Liver (tissue), 2 donors: Measurements from ENCODE around the gene PDE3A.

ENCODE experiments used
- CTCF ChIP-seq: fragments of 150-350 bp; IDR thresholded peaks from 2 replicates; pipeline ENCODE4 v1.5.1; 2017; ENCODE audit warnings: improper control_type of control experiment, low read depth, low read length; ENCODE audit not compliant: missing input control
- YY1 ChIP-seq: IDR thresholded peaks from 2 replicates; pipeline ENCODE4 v1.6.1; 2016; ENCODE audit warnings: antibody characterized with exemption, mild to moderate bottlenecking
- donor health status: healthy.

GRCh38 chr12:20510811-20511210, 142.5 kb downstream of the PDE3A start:
- TF ChIP-seq CTCF (no peak), YY1 (no peak)
